HCT116 (cell line): ENCODE measurements around the gene HAAO.

Experiments used
- ATF3 ChIP-seq: IDR thresholded peaks from 2 replicates; pipeline ENCODE4 v1.6.1; 2012
- CTCF ChIP-seq, 3 experiments: fragments of 200-600 bp in 1 of 3; sonication (generic) in 1 of 3; IDR thresholded peaks in 2 of 3; conservative IDR thresholded peaks in 1 of 3; 2 replicates each; pipeline ENCODE4 v1.5.1; 2012 to 2017; ENCODE audit warnings: low read depth in 2 of 3, low read length in 2 of 3, antibody characterized with exemption in 1 of 3, borderline replicate concordance in 1 of 3, control low read depth in 1 of 3, mild to moderate bottlenecking in 1 of 3, mixed read lengths in 1 of 3, mixed run types in 1 of 3, moderate library complexity in 1 of 3; ENCODE audit not compliant: insufficient read depth in 1 of 3
- POLR2AphosphoS5 ChIP-seq: IDR thresholded peaks from 2 replicates; pipeline ENCODE4 v1.6.1; 2011; ENCODE audit warnings: mild to moderate bottlenecking, low read depth, low read length, moderate library complexity
- RAD21 ChIP-seq: IDR thresholded peaks from 2 replicates; pipeline ENCODE4 v1.6.1; 2012; ENCODE audit warnings: low read depth, mild to moderate bottlenecking

- no peak for TF ChIP-seq POLR2AphosphoS5
- TF ChIP-seq CTCF (IDR thresholded peaks at IDR 0.05 in 2 of 3, conservative IDR thresholded peaks at IDR 0.05 in 1 of 3; ENCODE audit: borderline replicate concordance in 1 of 3, insufficient read depth in 1 of 3, low read depth in 2 of 3, low read length in 2 of 3), result no peak
- TF ChIP-seq RAD21, result no peak
- no peak for TF ChIP-seq ATF3
These were observed 30.8 kb downstream of the HAAO start for GRCh38 chr2:42761554-42761953.
